AG20443 (cell line): Measurements from ENCODE around the gene CEBPG.

Experiments
- DNase-seq: peaks from one replicate; pipeline ENCODE4 v3.0.0; 2012; ENCODE audit warnings: low spot score, mixed read lengths

CEBPG gene

DNA sequence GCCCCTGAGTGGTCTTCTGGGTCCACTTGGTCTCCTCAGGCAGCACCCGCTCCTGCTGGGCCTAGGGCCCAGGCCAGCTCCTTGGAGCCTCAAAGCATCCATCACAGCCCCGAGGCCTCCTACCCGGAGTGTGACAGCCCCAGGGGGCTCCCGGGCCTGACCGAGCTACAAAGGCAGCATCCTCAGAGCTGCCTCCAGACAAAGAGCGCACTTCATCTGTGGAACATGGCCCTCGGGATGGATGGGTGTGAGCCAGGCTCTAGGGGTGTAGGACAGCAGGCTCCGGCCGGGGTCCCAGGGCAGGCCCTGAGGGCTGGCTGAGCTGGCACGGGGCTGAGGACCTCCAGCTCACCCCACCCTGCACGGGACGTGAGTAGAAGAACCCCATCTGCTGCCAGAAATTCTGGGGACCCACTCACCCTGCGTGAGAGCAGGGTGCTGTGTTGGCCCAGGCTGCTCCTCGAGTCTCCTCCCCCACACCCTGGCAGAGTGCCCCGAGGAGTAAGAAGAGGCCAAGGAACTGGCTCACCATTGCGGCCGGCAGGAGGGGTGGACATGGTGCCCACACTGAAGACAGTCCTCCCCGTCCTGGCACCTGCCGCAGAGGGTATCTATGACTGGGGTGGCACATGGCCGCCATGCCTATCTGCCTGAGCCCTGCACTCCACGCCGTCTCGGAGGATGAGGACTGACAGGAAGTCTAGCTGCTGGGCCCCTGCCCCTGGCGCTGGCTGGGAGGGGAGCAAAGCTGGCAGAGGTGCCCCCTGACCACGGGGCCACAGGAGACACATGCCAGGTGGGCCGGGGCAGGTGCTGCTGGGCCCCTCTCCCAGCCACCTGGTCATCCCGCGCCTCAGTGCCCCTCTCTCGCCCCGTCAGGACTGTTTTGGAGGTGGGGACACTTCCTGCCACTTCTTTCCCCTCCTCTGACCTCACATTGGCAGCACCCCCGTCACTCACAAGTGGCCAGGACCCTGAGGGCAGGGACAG, 22.3 kb downstream of the CEBPG start:
- peak; percentile 78 for DNase-seq

DNA sequence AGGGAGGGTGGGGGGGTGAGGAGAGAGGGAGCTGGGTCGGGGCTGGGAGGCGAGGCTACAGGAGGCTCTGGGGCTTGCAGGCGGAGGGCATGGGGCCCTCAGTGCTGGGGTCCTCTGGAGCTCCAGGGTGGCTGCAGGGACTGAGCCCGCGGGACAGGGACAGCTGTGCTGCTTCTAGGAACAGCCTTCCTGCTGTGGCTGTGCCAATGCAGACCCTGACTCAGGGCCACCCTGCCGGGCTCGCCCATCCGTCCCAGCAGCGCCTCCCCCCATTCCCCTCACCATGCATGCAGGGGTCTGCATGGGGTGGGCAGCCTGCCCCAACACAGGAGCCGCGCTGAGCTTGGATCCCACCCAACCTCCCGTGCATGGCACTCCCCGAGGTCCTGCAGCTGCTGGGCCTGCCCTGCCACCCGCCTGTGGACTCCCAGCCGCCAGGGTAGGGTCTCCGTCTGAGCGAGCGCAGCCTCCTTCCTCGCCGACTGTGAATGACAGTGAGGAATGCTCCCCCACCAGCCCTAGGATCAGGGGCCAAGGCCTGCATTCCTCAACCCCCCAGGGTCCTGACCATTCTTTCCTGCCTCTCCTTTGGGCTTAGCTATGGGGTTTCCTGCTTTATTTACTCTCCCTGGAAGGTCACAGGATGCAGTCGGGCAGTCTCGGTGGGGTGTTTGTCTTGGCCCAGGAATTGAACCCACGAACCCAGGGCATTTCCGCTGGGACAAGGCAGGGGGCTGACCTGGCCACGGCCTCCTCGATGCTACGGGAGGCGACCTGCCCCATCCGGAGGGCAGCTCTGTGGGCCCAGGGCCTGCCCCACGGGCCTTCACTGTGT, 23.4 kb downstream of the CEBPG start:
- no peak for DNase-seq

- peak; percentile 52 for DNase-seq
Measured at GRCh38 chr19:33397536-33398360, 24.2 kb downstream of the CEBPG start.

- DNase-seq = no peak
Measured at GRCh38 chr19:33398361-33399060, 25.0 kb downstream of the CEBPG start.

- no peak for DNase-seq
Measured at GRCh38 chr19:33399081-33399744, 25.7 kb downstream of the CEBPG start.

DNA sequence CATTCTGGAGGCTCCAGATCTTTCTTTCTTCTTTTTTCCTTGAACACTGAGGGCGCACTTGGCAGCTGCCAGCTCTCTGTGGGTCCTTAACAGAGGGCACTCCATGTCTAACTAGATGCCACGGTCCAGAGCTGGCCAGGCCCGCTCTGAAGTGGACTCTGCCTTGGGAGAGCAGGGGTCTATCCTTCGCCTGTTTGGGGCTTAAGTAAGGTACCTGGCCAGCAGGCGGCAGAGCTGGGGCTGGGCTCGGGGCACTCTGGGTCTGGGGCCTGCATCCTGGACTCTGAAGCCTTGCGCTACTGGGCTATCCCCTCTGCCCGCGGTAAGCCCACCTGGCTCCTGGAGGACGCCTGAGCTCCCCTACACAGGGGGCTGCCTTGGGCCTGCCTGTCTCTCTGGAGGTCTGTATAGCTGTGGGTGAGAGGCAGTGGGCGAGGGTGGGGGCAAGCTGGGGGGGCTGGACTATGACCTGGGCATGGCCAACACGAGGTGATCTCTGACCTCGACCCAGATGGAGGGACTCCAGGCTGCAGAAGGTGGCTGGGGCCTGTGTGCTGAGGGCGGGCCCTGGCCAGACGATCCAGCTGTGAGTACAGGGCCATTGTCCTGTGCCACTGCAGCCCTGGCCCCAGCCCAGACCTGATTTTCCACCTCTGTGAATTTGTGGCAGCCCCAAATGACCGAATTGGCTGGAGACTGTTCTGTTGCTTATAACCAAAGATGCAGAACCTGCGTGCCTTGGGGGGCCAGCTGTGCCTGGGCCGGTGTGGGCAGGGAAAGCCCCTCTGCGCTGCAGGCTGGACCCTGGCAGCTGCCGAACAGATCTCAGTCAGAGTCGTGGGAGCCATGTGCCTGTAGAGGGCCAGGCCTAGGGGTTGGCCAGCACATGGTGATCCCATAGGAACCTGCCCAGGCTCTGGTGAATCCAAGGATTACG, 26.5 kb downstream of the CEBPG start:
- DNase-seq = no peak

DNA sequence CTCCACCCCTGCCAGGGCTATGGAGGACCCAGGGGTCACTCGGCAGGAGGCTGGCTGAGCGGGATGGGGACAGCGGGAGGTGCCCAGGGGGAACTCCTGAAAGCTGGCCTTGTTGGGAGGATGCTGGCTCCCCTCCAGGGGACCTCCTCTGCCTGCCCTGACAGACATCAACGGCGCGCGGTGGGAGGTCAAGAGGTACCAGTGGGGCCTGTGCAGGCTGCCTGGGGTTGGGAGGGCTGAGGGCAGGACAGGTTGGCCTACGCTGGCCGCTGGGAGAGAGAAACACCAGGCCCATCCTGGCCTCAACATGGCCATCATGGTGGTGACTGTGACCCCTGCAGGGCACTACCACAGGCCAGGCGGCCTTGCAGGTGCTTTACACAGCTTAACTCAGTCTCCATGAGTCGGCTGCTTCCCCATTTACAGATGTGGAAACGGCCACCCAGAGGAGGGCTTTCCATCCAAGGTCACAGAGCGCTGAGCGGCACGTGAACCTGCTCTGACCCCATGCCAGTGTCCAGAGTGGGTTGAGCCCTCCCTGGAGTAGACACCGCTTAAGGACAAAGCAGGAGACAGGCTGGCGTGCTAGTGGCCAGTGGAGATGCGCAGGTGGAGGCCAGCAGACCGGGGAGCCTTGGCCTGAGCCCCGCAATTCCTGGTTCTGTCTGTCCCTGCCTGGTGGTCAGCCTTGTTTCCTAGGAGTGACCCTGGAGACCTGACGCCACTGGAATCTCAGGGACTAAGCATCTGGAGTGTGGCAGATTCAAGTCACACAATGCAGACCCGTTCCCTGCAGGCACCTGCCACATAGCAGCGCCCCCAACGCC, 27.6 kb downstream of the CEBPG start:
- DNase-seq = no peak

- no peak for DNase-seq
Measured at GRCh38 chr19:33401683-33402420, 28.3 kb downstream of the CEBPG start.

GRCh38 chr19:33402421-33403220, 29.1 kb downstream of the CEBPG start:
- no peak for DNase-seq

DNA sequence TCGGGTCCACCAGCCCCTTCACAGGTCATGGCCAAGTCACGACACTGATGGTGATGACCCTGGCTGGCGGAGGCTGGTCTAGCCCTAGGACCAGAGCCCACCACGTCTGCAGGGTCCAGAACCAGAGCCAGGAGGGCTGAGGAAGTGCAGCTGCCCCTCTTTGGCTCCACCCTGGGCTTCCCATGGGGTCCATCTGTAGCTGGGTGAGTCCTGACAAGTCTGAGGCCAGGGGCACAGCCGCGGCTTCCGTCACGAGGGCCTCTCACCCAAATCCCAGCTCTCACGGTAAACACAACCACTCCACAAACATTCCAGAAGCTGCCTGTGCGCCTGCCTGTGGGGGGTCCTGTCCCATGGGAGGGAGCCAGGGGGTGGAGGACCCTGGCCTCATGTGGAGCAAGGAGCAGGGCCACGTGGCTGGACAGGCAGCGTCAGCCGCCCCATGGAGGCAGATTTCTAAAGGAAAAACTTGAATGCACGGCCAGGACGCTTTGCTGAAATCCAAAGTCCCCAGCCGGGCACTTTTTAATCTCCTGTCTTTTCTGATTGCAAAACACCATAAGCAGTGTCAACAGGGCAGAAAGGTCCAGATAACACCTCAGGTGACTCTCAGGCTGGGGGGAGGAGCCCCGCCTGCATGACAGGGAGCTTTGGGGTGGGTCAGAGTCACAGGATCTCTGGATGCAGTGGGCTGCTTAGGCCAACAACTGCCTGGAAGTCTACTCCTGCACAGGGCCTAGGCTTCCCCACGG, 29.9 kb downstream of the CEBPG start:
- no peak for DNase-seq

GRCh38 chr19:33403973-33404304, 30.4 kb downstream of the CEBPG start:
- DNase-seq = no peak

- DNase-seq = no peak
Measured at GRCh38 chr19:33404506-33405253, 31.2 kb downstream of the CEBPG start.

DNA sequence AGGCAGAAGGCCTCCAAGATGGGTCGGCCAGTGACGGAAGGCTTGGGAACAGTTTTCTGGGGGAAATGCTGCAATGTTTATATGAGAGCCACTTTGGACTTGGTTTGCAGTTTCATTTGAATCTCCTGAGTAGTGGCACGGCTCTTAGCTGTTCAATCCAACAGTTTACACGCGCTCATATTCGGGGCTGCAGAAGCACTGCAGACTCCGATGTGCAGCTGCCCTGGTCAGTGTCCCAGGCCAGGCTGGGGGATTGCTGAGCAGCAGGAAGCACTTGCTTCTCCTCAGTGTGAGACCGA, 31.7 kb downstream of the CEBPG start:
- no peak for DNase-seq

DNA sequence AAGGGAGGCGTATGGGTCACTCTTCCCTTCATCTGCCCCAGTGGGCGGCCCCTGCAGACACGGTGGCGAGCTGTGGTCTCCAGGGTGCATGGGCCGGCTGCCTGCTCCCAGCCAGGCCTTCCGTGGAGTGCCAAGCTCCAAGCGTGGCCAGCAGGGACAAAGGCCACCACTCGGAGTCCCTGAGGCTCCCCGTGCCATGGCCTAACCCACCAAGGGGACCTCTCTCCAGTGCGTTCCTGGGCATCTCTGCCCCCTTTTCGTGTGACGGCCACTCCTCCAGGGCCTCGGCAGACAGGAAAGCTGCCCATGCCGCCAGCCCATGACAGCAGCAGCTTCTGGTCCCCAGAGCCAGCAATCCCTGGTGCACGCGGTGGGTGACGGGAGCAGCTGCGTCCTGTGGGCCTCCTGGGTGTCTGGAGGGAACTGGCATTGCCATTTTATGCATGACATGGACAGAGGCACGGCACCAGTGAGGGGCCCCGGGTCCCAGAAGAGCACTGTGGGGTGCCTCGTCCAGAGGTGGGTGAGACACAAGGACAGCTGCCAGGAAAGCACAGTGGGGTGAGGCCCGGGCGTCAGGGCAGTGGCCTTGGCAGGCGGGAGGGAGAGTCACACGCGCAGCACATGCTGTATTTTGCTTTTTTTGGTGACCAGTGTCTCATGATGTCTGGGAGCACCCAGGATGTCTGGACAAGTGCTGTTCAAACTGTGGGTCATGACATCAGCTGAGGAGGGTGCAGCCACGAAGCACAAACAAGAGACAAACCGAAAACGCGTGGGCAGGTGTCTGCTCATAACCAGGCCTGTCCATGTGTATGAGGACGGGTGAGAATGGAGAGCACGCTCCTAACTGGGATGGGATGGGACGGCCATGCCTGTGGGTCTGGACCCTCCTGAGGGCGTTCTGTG, 32.3 kb downstream of the CEBPG start:
- no peak for DNase-seq

DNA sequence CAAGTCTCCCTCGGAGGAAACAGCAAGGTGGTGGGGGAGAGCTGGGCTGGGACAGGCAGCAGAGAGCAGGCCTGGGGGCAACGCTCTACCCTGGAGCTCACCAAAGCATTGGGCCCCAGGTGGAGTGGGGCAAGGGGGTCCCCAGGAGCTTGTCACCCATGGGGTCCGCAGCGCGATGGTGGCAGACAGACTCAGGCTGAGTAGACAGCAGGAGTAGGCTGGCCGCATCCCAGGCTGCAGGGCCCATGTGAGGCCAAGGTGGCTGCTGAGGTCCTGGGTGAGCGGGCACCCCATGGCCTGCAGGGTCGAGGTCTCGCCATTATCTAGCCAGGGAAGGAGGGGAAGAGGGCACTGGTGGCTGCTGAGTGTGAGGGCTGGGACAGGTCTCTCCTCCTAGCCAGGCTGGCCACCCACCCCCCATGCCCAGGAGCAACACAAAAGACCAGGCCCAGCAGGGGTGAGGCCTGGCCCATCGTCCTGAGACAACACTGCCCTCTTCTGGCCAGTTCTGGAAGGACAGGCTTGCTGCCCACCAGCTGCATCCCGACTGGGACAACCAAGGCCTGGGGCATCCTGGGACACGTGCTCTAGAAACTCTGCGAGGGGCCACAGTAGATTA, 33.1 kb downstream of the CEBPG start:
- DNase-seq = peak; percentile 92
